Liver (tissue), 9 donors: ENCODE data around the gene CHRDL1. TPM values are rescaled to one million over a fixed set of nuclear protein-coding genes. Genes with fewer than 3 reads are reported as not detected.

ENCODE experiments used
- DNase-seq: peaks from one replicate; pipeline ENCODE4 v3.0.0-alpha.2; 2017; ENCODE audit warnings: low spot score
- H3K27ac ChIP-seq, 2 donors: one replicate each; pipeline ENCODE4 v1.7.0; 2013; ENCODE audit warnings: inconsistent platforms in 2 of 2, low read length in 2 of 2, control low read depth in 1 of 2, low read depth in 1 of 2, mild to moderate bottlenecking in 1 of 2
- H3K27me3 ChIP-seq, 4 donors: one replicate each; pipeline versions ENCODE4 v1.6.1 to v1.7.0; 2013; ENCODE audit warnings: low read length in 3 of 4, inconsistent platforms in 1 of 4, mild to moderate bottlenecking in 1 of 4, moderate library complexity in 1 of 4; ENCODE audit not compliant: control insufficient read depth in 4 of 4, insufficient read depth in 4 of 4
- H3K36me3 ChIP-seq, 4 donors: one replicate each; pipeline versions ENCODE4 v1.6.1 to v1.7.0; 2013; ENCODE audit warnings: low read length in 3 of 4, mild to moderate bottlenecking in 3 of 4, low read depth in 1 of 4, moderate library complexity in 1 of 4; ENCODE audit not compliant: control insufficient read depth in 4 of 4, insufficient read depth in 3 of 4
- H3K4me1 ChIP-seq, 4 donors: one replicate each; pipeline versions ENCODE4 v1.6.1 to v1.7.0; 2013; ENCODE audit warnings: low read length in 3 of 4, mild to moderate bottlenecking in 3 of 4, moderate library complexity in 1 of 4; ENCODE audit not compliant: control insufficient read depth in 4 of 4, insufficient read depth in 4 of 4
- H3K4me3 ChIP-seq, 3 donors: one replicate each; pipeline versions ENCODE4 v1.6.1 to v1.7.0; 2013; ENCODE audit warnings: low read length in 3 of 3, control low read depth in 1 of 3, low read depth in 1 of 3, mild to moderate bottlenecking in 1 of 3
- H3K9ac ChIP-seq, 2 donors: one replicate each; pipeline ENCODE4 v1.7.0; 2013; ENCODE audit warnings: low read length in 2 of 2, mild to moderate bottlenecking in 2 of 2, moderate library complexity in 2 of 2, control low read depth in 1 of 2, low read depth in 1 of 2
- H3K9me3 ChIP-seq, 4 donors: one replicate each; pipeline versions ENCODE4 v1.6.1 to v1.7.0; 2013; ENCODE audit warnings: low read length in 3 of 4; ENCODE audit not compliant: control insufficient read depth in 4 of 4
- EGR1 ChIP-seq, 2 donors: IDR thresholded peaks; 2 replicates each; pipeline ENCODE4 v1.6.1; 2016 to 2018; ENCODE audit warnings: antibody characterized with exemption in 2 of 2, low read depth in 2 of 2
- FOXA1 ChIP-seq: IDR thresholded peaks from 2 replicates; pipeline ENCODE4 v1.6.1; 2016; ENCODE audit warnings: antibody characterized with exemption
- FOXA2 ChIP-seq: IDR thresholded peaks from 2 replicates; pipeline ENCODE4 v1.6.1; 2016; ENCODE audit warnings: antibody characterized with exemption
- GABPA ChIP-seq, 2 donors: IDR thresholded peaks in 1 of 2; conservative IDR thresholded peaks in 1 of 2; 2 replicates each; pipeline ENCODE4 v1.6.1; 2016; ENCODE audit warnings: antibody characterized with exemption in 2 of 2, mild to moderate bottlenecking in 1 of 2, moderate library complexity in 1 of 2
- HNF4A ChIP-seq, 2 donors: conservative IDR thresholded peaks; 2 replicates each; pipeline ENCODE4 v1.6.1; 2016; ENCODE audit warnings: antibody characterized with exemption in 2 of 2, mild to moderate bottlenecking in 2 of 2
- HNF4G ChIP-seq: IDR thresholded peaks from 2 replicates; pipeline ENCODE4 v1.6.1; 2016; ENCODE audit warnings: antibody characterized with exemption
- NR2F2 ChIP-seq: IDR thresholded peaks from 2 replicates; pipeline ENCODE4 v1.6.1; 2016; ENCODE audit warnings: antibody characterized with exemption
- RAD21 ChIP-seq, 2 donors: IDR thresholded peaks; 2 replicates each; pipeline ENCODE4 v1.6.1; 2016; ENCODE audit warnings: antibody characterized with exemption in 2 of 2, mild to moderate bottlenecking in 2 of 2
- REST ChIP-seq: IDR thresholded peaks from 2 replicates; pipeline ENCODE4 v1.6.1; 2016; ENCODE audit warnings: antibody characterized with exemption, mild to moderate bottlenecking
- SP1 ChIP-seq: IDR thresholded peaks from 2 replicates; pipeline ENCODE4 v1.6.1; 2018; ENCODE audit warnings: antibody characterized with exemption, mild to moderate bottlenecking
- YY1 ChIP-seq: IDR thresholded peaks from 2 replicates; pipeline ENCODE4 v1.6.1; 2016; ENCODE audit warnings: antibody characterized with exemption, mild to moderate bottlenecking
- WGBS: extraction: QIAGEN DNeasy Blood & Tissue Kit; methylation state at CpG from one replicate; pipeline ENCODE4 v1.1.7; 2013; 5-methylcytosine and 5-hydroxymethylcytosine counted together
- polyA plus RNA-seq, 2 donors: library from polyadenylated mRNA; stranded (reverse) in 1 of 2; unstranded in 1 of 2; fragments of 200-250 nt in 1 of 2; fragments of >200 nt in 1 of 2; fragmentation: Nextera tagmentation in 1 of 2; extraction: Ambion mirVana in 1 of 2; gene quantifications; one replicate each; pipeline versions ENCODE4 v1.2.1 to v1.2.3, GENCODE V29; 2013 to 2015
- total RNA-seq, 2 donors: library from RNA; depleted of rRNA; stranded (reverse); fragments of >200 nt; gene quantifications; one replicate each; pipeline ENCODE4 v1.2.3, GENCODE V29; 2014
- donor health status: healthy.
- donor health status: healthy.
- donor health status: healthy.
- donor health status: healthy.
- donor health status: healthy.

Gene CHRDL1
- total and polyA plus RNA-seq, 4 donors = 0.17 to 2.1 (median 0.67) TPM

- H3K4me3 ChIP-seq = no peak overlapping the region
- no peaks in the 10 kb centered on the region for H3K4me1 ChIP-seq
- no peaks in the 10 kb centered on the region for H3K36me3 ChIP-seq
- H3K9ac ChIP-seq = no peak overlapping the region
- peaks cover 0 to 5% (median under 1%) of the 10 kb centered on the region in 4 donors for H3K9me3 ChIP-seq
- DNase-seq = no peak
- H3K27me3 ChIP-seq = no peaks in the 10 kb centered on the region
- H3K27ac ChIP-seq = no peak overlapping the region
- 69% methylated on average over 3 of the region's 3 CpGs for WGBS
- TF ChIP-seq HNF4A (conservative IDR thresholded peaks at IDR 0.05) (no peak), FOXA1 (no peak), HNF4G (no peak), GABPA (IDR thresholded peaks at IDR 0.05 in 1 of 2, conservative IDR thresholded peaks at IDR 0.05 in 1 of 2) (no peak), YY1 (no peak), REST (no peak)
Measured at GRCh38 chrX:110755061-110755460, 40.6 kb downstream of the CHRDL1 start.

GRCh38 chrX:110750526-110751189 is 45.0 kb downstream of the CHRDL1 start:
- Histone ChIP-seq H3K36me3 (no peaks in the 10 kb centered on the region), H3K4me3 (no peak overlapping the region), H3K27me3 (no peaks in the 10 kb centered on the region), H3K9ac (no peak overlapping the region), H3K4me1 (no peaks in the 10 kb centered on the region), H3K27ac (no peak overlapping the region), H3K9me3 (no peaks in the 10 kb centered on the region)
- WGBS = 73% methylated on average over 7 of the region's 7 CpGs
- no peak for DNase-seq
- TF ChIP-seq FOXA2 (no peak), EGR1 (IDR thresholded peaks at IDR 0.05; ENCODE audit: low read depth in 2 of 2) (no peak), NR2F2 (no peak), YY1 (no peak), GABPA (IDR thresholded peaks at IDR 0.05 in 1 of 2, conservative IDR thresholded peaks at IDR 0.05 in 1 of 2) (no peak)

GRCh38 chrX:110748256-110748806 is 47.3 kb downstream of the CHRDL1 start:
- Histone ChIP-seq H3K9ac (no peak overlapping the region), H3K36me3 (no peaks in the 10 kb centered on the region), H3K4me1 (no peaks in the 10 kb centered on the region), H3K9me3 (no peaks in the 10 kb centered on the region), H3K27me3 (no peaks in the 10 kb centered on the region), H3K27ac (no peak overlapping the region), H3K4me3 (no peak overlapping the region)
- WGBS = 86% methylated on average over 3 of the region's 3 CpGs
- DNase-seq = no peak
- no peak for TF ChIP-seq SP1
- no peak for TF ChIP-seq RAD21 (IDR thresholded peaks at IDR 0.05)
- TF ChIP-seq HNF4A (conservative IDR thresholded peaks at IDR 0.05) = no peak
- TF ChIP-seq YY1 = no peak
